Activated naive CD8-positive, alpha-beta T cell treated with anti-CD3 and anti-CD28 coated beads for 36 hours (primary cell): ENCODE measurements around the gene CSAD. TPM values are rescaled to one million over a fixed set of nuclear protein-coding genes. Genes with fewer than 3 reads are reported as not detected.

Source experiments
- DNase-seq: peaks from one replicate; pipeline ENCODE4 v3.0.0; 2021
- H3K27ac Mint-ChIP-seq: one replicate; pipeline ENCODE4 v1.8.0; 2022; ENCODE audit warnings: mild to moderate bottlenecking, moderate library complexity, mixed read lengths
- H3K27me3 Mint-ChIP-seq: one replicate; pipeline ENCODE4 v1.8.0; 2022; ENCODE audit warnings: mild to moderate bottlenecking, mixed read lengths
- H3K36me3 Mint-ChIP-seq: one replicate; pipeline ENCODE4 v1.8.0; 2021; ENCODE audit warnings: mild to moderate bottlenecking, mixed read lengths
- H3K4me1 Mint-ChIP-seq: one replicate; pipeline ENCODE4 v1.8.0; 2021; ENCODE audit warnings: mixed read lengths
- H3K4me3 Mint-ChIP-seq: one replicate; pipeline ENCODE4 v1.8.0; 2022; ENCODE audit warnings: mild to moderate bottlenecking, moderate library complexity, mixed read lengths
- H3K9me3 Mint-ChIP-seq: one replicate; pipeline ENCODE4 v1.8.0; 2022; ENCODE audit warnings: mixed read lengths
- total RNA-seq, 2 experiments: library from RNA; stranded (reverse); gene quantifications; one replicate each; pipeline ENCODE4 v1.2.3, GENCODE V29; 2021

CSAD gene, protein sequence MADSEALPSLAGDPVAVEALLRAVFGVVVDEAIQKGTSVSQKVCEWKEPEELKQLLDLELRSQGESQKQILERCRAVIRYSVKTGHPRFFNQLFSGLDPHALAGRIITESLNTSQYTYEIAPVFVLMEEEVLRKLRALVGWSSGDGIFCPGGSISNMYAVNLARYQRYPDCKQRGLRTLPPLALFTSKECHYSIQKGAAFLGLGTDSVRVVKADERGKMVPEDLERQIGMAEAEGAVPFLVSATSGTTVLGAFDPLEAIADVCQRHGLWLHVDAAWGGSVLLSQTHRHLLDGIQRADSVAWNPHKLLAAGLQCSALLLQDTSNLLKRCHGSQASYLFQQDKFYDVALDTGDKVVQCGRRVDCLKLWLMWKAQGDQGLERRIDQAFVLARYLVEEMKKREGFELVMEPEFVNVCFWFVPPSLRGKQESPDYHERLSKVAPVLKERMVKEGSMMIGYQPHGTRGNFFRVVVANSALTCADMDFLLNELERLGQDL
- 10 to 100 TPM; 11.8 to 11.9 TPM for total RNA-seq

- peak within 1 kb of the TSS; percentile 95 for H3K4me3 Mint-ChIP-seq
- peak; percentile 99 for DNase-seq
- H3K27ac Mint-ChIP-seq = peak within 1 kb of the TSS; percentile 92
- peaks cover 48% of the 10 kb centered on the region for H3K4me1 Mint-ChIP-seq
- H3K27me3 Mint-ChIP-seq = no peaks in the 10 kb centered on the region
- peaks cover 2% of the 10 kb centered on the region for H3K9me3 Mint-ChIP-seq
- peaks cover 24% of the 10 kb centered on the region for H3K36me3 Mint-ChIP-seq
Observed at GRCh38 chr12:53180220-53180930, at the start of gene CSAD, which contains the start of gene ZNF740. TSS of gene CSAD (minus strand) at chr12:53180925. CDS start at chr12:53173470, 7,455 bp downstream. TSS of gene ZNF740 (plus strand) at chr12:53180722. CDS start at chr12:53181984, 1,262 bp downstream.

DNA sequence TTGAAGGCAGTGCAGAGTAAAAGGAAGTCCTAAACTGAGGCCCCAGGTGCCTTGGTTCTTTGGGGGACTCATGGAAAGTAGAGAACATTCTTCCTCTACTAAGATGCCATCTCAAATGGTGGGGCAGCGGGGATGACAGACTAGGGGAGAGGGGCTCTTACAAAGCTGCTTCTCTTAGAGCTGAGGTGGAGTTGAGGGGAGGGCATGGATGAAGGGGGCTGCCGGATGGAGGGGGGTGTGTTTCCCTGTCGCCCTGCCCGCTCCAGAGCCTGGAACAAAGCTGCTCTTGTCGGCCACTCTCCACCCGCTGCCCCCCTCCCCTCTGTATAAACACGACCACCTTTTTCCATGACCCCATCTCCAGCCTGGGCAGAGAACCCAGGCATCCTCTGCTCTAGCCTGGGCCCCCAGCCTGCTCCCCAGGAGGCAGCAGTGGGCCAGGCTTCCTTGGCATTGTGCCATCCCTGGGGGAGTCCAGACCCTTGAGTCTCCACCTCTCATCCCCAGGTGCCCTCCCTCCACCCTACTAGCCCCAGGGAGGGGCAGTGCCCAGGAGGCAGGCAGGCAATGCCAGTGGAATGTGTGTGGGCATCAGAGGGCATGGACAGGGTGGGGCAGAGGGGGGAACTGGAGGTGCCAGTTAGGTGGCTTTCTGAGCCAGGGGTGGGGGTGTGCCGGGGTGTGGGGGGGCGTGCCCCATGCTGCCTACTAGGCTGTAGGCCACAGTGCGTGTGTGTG lies 49.6 kb upstream of the CSAD start:
- H3K4me1 Mint-ChIP-seq = peaks cover 55% of the 10 kb centered on the region

GRCh38 chr12:53229454-53229853 lies 48.7 kb upstream of the CSAD start:
- Mint-ChIP-seq H3K4me3 (peak overlapping the region; percentile 13), H3K27ac (no peak overlapping the region)

More for the DNA sequence above, 49.6 kb upstream of the CSAD start:
- H3K4me3 Mint-ChIP-seq = peak overlapping the region; percentile 13
- H3K9me3 Mint-ChIP-seq = no peaks in the 10 kb centered on the region
- peaks cover 6% of the 10 kb centered on the region for H3K36me3 Mint-ChIP-seq
- no peak overlapping the region for H3K27ac Mint-ChIP-seq
- no peaks in the 10 kb centered on the region for H3K27me3 Mint-ChIP-seq
- DNase-seq = no peak

DNA sequence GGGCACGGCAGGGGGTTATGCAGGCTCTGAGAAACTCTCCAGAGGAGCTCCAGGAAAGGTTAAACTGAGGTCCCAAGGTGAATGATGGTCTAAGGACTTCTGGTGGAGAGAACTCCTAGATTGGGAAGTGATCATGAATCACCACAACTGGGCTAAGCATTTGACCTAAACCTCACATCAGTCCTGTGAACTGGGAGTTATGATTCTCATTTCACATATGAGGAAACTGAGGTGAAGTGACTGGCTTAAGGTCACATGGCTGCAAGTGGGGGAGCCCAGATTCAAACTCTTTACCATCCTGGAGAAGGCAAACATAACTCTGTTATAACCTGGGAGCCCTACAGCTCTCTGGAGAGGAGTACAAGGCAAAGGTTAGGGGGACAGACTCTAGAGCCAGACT lies 47.1 kb upstream of the CSAD start:
- Mint-ChIP-seq H3K4me1 (peaks cover 57% of the 10 kb centered on the region), H3K36me3 (peaks cover 10% of the 10 kb centered on the region), H3K9me3 (no peaks in the 10 kb centered on the region), H3K27ac (no peak overlapping the region), H3K27me3 (no peaks in the 10 kb centered on the region), H3K4me3 (no peak overlapping the region)
- no peak for DNase-seq

More at GRCh38 chr12:53229454-53229853, 48.7 kb upstream of the CSAD start:
- no peaks in the 10 kb centered on the region for H3K9me3 Mint-ChIP-seq
- H3K4me1 Mint-ChIP-seq = peaks cover 55% of the 10 kb centered on the region
- H3K27me3 Mint-ChIP-seq = no peaks in the 10 kb centered on the region
- no peak for DNase-seq
- peaks cover 10% of the 10 kb centered on the region for H3K36me3 Mint-ChIP-seq

GRCh38 chr12:53227341-53227740 lies 46.6 kb upstream of the CSAD start:
- DNase-seq = no peak
- peaks cover 10% of the 10 kb centered on the region for H3K36me3 Mint-ChIP-seq
- no peak overlapping the region for H3K27ac Mint-ChIP-seq
- H3K27me3 Mint-ChIP-seq = no peaks in the 10 kb centered on the region
- no peaks in the 10 kb centered on the region for H3K9me3 Mint-ChIP-seq
- H3K4me3 Mint-ChIP-seq = no peak overlapping the region
- H3K4me1 Mint-ChIP-seq = peaks cover 57% of the 10 kb centered on the region

DNA sequence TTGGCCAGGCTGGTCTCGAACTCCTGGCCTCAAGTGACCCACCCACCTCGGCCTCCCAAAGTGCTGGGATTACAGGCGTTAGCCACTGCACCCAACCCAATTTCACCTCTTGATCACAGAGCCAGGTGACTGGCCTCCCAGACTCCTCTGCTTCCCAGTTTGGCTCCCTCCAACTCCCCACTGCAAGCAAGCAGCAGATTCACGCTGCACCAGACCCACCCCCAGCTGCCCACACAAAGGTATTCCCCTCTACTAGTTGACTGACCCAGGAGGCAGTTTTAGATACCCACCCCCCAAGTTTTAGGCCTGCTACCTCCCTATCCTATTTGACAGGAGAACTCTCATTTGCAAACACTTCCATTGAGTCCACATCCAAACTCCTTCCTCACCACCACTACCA lies 46.1 kb upstream of the CSAD start:
- no peak overlapping the region for H3K27ac Mint-ChIP-seq
- DNase-seq = no peak
- no peaks in the 10 kb centered on the region for H3K27me3 Mint-ChIP-seq
- peaks cover 10% of the 10 kb centered on the region for H3K36me3 Mint-ChIP-seq
- H3K4me1 Mint-ChIP-seq = peaks cover 59% of the 10 kb centered on the region
- H3K9me3 Mint-ChIP-seq = no peaks in the 10 kb centered on the region
- no peak overlapping the region for H3K4me3 Mint-ChIP-seq

- no peak for DNase-seq
- no peak overlapping the region for H3K4me3 Mint-ChIP-seq
- peaks cover 58% of the 10 kb centered on the region for H3K4me1 Mint-ChIP-seq
- H3K27ac Mint-ChIP-seq = peak overlapping the region; percentile 87
- no peaks in the 10 kb centered on the region for H3K27me3 Mint-ChIP-seq
- peaks cover 10% of the 10 kb centered on the region for H3K36me3 Mint-ChIP-seq
- H3K9me3 Mint-ChIP-seq = no peaks in the 10 kb centered on the region
Observed at GRCh38 chr12:53225635-53226424, 45.1 kb upstream of the CSAD start.

- DNase-seq = no peak
- Mint-ChIP-seq H3K4me1 (peaks cover 57% of the 10 kb centered on the region), H3K4me3 (peak overlapping the region; percentile 11), H3K9me3 (no peaks in the 10 kb centered on the region), H3K27ac (peak overlapping the region; percentile 87), H3K36me3 (peaks cover 10% of the 10 kb centered on the region), H3K27me3 (no peaks in the 10 kb centered on the region)
Observed at GRCh38 chr12:53224897-53225634, 44.3 kb upstream of the CSAD start.

DNA sequence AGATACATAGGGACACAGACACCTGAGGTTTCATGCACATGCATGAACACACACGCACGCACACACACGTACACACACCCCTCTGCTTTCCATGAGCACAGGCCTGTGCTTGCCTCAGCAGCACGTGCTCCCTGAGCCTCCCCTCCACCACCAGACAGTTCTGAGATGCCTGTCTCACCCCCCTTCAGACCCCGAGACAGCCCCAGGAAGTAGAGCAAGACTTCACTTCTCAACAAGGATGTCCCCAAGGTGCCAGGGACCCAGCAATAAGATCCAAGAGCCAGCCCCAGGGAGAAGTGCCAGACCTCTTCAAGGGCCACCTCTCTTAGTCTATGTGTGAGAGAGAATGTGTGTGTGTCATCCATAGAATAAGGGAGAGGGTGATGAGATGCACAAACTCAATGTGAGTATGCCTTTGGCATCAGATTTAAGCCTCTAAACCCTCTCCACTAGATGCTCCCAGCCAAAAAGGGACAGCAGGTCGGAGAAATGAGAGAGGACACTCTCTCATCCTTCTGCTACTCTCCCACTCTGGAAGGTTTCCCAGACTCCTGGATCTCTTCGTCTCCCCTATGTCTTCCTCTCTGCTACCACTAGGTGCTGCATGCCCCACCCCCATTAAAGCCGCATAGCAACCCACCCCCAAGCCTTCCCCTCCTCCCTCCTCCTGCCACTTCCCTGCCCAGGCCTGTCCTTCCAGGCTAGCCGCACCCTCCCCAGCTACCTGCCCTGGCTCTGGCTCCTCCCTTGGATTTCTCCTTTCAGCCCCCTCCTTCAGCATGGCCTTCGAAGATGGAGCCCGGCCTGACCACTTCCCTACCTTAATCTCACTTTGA lies 43.6 kb upstream of the CSAD start:
- H3K27me3 Mint-ChIP-seq = no peaks in the 10 kb centered on the region
- peaks cover 10% of the 10 kb centered on the region for H3K36me3 Mint-ChIP-seq
- peaks cover 56% of the 10 kb centered on the region for H3K4me1 Mint-ChIP-seq
- peak overlapping the region; percentile 87 for H3K27ac Mint-ChIP-seq
- no peaks in the 10 kb centered on the region for H3K9me3 Mint-ChIP-seq
- DNase-seq = peak; percentile 40
- peak overlapping the region; percentile 64 for H3K4me3 Mint-ChIP-seq

DNA sequence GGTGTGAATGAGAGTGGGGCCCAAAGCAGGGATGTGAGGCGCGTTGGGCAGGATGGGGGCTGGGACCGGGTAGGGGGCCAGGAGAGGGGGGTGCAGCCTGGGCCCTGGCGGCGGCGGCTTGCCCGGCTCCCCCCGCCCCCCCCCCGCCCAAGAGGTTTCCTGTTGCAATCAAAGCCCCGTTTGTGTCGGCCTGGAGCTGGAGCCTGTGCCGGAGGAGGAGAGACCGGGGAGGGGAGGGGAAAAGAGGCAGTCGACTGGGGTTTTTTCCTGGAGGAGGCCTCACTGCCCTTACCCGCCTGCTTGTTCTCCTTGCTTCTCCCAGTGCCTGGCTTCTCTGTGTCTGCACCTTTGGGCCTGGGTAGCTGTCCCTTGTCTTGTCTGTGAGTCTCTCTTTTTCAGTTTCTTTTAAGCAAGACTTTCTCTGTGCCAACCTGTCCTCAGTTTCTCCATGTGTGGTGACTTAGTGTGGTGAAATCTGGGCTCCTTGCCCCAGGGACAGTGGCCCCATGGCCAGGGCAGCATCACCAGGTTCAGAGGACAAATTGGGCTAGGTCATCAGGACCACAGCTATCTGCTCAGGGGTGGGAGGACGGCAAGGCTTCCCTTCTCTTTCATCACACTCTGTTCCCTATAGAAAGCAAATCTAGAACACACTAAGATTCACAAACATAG lies 42.8 kb upstream of the CSAD start:
- peaks cover 60% of the 10 kb centered on the region for H3K4me1 Mint-ChIP-seq
- H3K9me3 Mint-ChIP-seq = no peaks in the 10 kb centered on the region
- peak overlapping the region; percentile 88 for H3K27ac Mint-ChIP-seq
- no peaks in the 10 kb centered on the region for H3K27me3 Mint-ChIP-seq
- peak; percentile 16 for DNase-seq
- H3K4me3 Mint-ChIP-seq = peak overlapping the region; percentile 74
- peaks cover 10% of the 10 kb centered on the region for H3K36me3 Mint-ChIP-seq

DNA sequence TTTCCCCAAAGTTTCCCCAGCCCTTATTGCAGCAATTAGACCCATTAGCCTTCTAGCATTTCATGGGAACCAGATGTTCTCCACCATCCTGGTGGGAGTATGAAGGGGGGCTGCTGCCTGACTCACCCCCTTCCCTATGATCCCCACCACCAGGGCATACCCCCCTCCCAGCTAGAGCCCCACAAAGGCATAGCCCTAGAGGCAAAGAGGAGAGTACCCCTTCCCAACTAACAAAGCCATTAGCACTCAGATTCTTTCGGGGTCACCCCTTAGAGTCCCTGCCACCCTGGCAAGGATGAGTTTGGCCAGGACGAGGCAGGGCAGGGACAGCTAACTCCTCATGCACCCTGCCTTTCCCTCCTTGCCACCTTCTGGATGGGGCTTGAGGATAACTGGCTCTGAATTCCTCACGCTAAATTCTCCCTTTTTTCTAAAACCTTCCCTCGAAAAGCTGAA lies 42.1 kb upstream of the CSAD start:
- peaks cover 62% of the 10 kb centered on the region for H3K4me1 Mint-ChIP-seq
- H3K36me3 Mint-ChIP-seq = peaks cover 10% of the 10 kb centered on the region
- peak overlapping the region; percentile 88 for H3K27ac Mint-ChIP-seq
- H3K4me3 Mint-ChIP-seq = peak overlapping the region; percentile 74
- DNase-seq = no peak
- no peaks in the 10 kb centered on the region for H3K9me3 Mint-ChIP-seq
- no peaks in the 10 kb centered on the region for H3K27me3 Mint-ChIP-seq

DNA sequence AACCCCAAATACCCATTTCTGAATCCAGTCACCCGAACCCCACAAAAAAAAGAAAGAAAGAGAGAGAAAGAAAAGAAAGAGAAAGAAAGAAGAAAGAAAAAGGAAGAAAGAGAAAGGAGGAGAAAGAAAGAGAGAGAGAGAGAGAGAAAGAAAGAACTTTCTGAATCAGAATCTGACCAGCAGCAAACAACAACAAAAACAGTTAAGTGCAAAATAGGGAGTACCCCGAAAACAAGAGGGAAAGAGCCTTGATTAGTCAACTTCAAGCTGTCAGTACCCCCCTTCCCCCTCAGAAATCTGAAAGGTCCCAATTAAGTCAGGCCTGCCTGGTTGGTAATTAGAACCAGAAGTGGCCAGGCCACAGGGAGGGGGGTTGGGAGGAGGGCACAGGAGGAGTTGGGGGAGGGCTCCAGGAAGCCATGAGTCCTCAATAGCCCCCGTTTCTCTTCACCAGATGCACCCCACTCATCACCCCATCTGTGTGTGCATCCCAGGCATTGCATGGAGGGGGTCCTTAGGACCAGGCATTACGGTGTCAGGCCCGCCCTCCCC lies 41.5 kb upstream of the CSAD start:
- H3K36me3 Mint-ChIP-seq = peaks cover 10% of the 10 kb centered on the region
- peak overlapping the region; percentile 88 for H3K27ac Mint-ChIP-seq
- no peaks in the 10 kb centered on the region for H3K9me3 Mint-ChIP-seq
- peaks cover 64% of the 10 kb centered on the region for H3K4me1 Mint-ChIP-seq
- peak overlapping the region; percentile 74 for H3K4me3 Mint-ChIP-seq
- no peaks in the 10 kb centered on the region for H3K27me3 Mint-ChIP-seq
- no peak for DNase-seq
